Adrenal gland (tissue), 12 donors: ENCODE results near the gene SMURF1. TPM values are rescaled to one million over a fixed set of nuclear protein-coding genes. Genes with fewer than 3 reads are reported as not detected.

Source experiments
- DNase-seq, 7 donors: peaks; one replicate each; pipeline ENCODE4 v3.0.0-alpha.2; 2019 to 2020
- H3K27ac ChIP-seq, 5 donors: fragments of 200-600 bp; sonication (generic) in 4 of 5; 1 replicate in 3 of 5; 2 replicates in 2 of 5; pipeline versions ENCODE4 v1.5.1 to v1.8.0; 2016 to 2020; ENCODE audit warnings: mild to moderate bottlenecking in 1 of 5
- H3K27me3 ChIP-seq: fragments of 200-600 bp; 2 replicates; pipeline ENCODE4 v1.8.0; 2021
- H3K36me3 ChIP-seq, 2 donors: fragments of 200-600 bp; replicated peaks in 1 of 2; 1 replicate in 1 of 2; 2 replicates in 1 of 2; pipeline versions ENCODE4 v1.5.1 to v1.8.0; 2018 to 2022
- H3K4me1 ChIP-seq, 2 donors: fragments of 200-600 bp; replicated peaks in 1 of 2; 1 replicate in 1 of 2; 2 replicates in 1 of 2; pipeline versions ENCODE4 v1.5.1 to v1.8.0; 2018 to 2021
- H3K4me3 ChIP-seq, 4 donors: fragments of 200-600 bp; sonication (generic) in 3 of 4; one replicate each; pipeline ENCODE4 v1.5.1; 2016 to 2018
- H3K9me3 ChIP-seq, 3 donors: fragments of 200-600 bp; sonication (generic) in 1 of 3; replicated peaks in 1 of 3; 1 replicate in 2 of 3; 2 replicates in 1 of 3; pipeline versions ENCODE4 v1.5.1 to v1.8.0; 2016 to 2021
- CTCF ChIP-seq, 6 experiments: fragments of 450-650 bp in 4 of 6; fragments of 200-600 bp in 2 of 6; sonication (generic) in 1 of 6; IDR thresholded peaks; 1 replicate in 5 of 6; 2 replicates in 1 of 6; pipeline versions ENCODE4 v1.5.1 to v1.8.0; 2016 to 2021; ENCODE audit warnings: antibody characterized with exemption in 6 of 6, mild to moderate bottlenecking in 2 of 6, moderate library complexity in 1 of 6
- POLR2A ChIP-seq, 2 donors: fragments of 450-650 bp; IDR thresholded peaks; one replicate each; pipeline ENCODE4 v1.6.1; 2017; ENCODE audit warnings: antibody characterized with exemption in 2 of 2, mild to moderate bottlenecking in 2 of 2, moderate library complexity in 1 of 2
- WGBS, 4 donors: extraction: QIAGEN DNeasy Blood & Tissue Kit in 2 of 4; methylation state at CpG; one replicate each; pipeline versions ENCODE4 v1.1.5 to v1.1.7; 2013 to 2017; 5-methylcytosine and 5-hydroxymethylcytosine counted together
- intact Hi-C, 2 donors: fragments of 100-400 bp; cut with DNase I; formaldehyde crosslinking; loops; one replicate each; pipeline versions ENCODE4 v1.14.1 to v1.15.0; 2022 to 2023
- polyA plus RNA-seq, 3 donors: library from polyadenylated mRNA; stranded (reverse); fragments of 200-250 nt in 2 of 3; fragments of 350-450 nt in 1 of 3; fragmentation: Illumina TruSeq in 1 of 3; extraction: RNeasy Lipid Tissue Mini Kit (QIAGEN cat#74804) in 1 of 3; gene quantifications; one replicate each; pipeline ENCODE4 v1.2.3, GENCODE V29; 2013 to 2014
- total RNA-seq, 9 donors: library from RNA; depleted of rRNA in 4 of 9; stranded (reverse); fragments of >200 nt in 4 of 9; fragments of 120-200 nt in 1 of 9; fragmentation: NEBNext Ultra II Directional in 1 of 9; extraction: Animal tissue kit (Norgen Biotek cat#: 25700) in 1 of 9; gene quantifications; one replicate each; pipeline versions ENCODE4 v1.1.0 to v1.2.4, GENCODE V29; 2013 to 2023
- donor health status: healthy with polysubstance abuse.
- donor health status: Bipolar disorder and iron deficiency.
- donor health status: DM: yes; HTN: yes; CAD: no.
- donor health status: DM: no; HTN: no; CAD: no.
- donor health status: DM: no; HTN: no; CAD: no.
- donor health status: DM: yes; HTN: yes; CAD: no.

The SMURF1 gene
- total and polyA plus RNA-seq, 12 donors = 8.9 to 40.3 (median 22.3) TPM

- no peaks in the 10 kb centered on the region for H3K9me3 ChIP-seq
- peak in 2 of 7 donors; percentile 5 to 45 for DNase-seq
- H3K4me1 ChIP-seq = no peaks in the 10 kb centered on the region
- H3K27ac ChIP-seq = no peak overlapping the region
- WGBS, 4 donors = 71 to 83% (median 80%) methylated on average over 7 to 15 of the region's 15 CpGs
- H3K4me3 ChIP-seq = no peak overlapping the region
- intact Hi-C loops = no loop called here
- H3K27me3 ChIP-seq = no peaks in the 10 kb centered on the region
- TF ChIP-seq POLR2A (IDR thresholded peaks at IDR 0.05) = no peak
- TF ChIP-seq CTCF (IDR thresholded peaks at IDR 0.05) = no peak
- peaks cover 0 to 68% of the 10 kb centered on the region in 2 donors for H3K36me3 ChIP-seq
Observed at GRCh38 chr7:99005776-99006175, 138.1 kb downstream of the SMURF1 start.

- no peak overlapping the region for H3K27ac ChIP-seq
- intact Hi-C loops = no loop called here
- no peaks in the 10 kb centered on the region for H3K27me3 ChIP-seq
- DNase-seq = peak in 1 of 7 donors; percentile 42
- 89 to 92% (median 91%) methylated on average over 23 to 26 of the region's 26 CpGs for WGBS, 4 donors
- TF ChIP-seq CTCF (IDR thresholded peaks at IDR 0.05) = no peak
- no peak for TF ChIP-seq POLR2A (IDR thresholded peaks at IDR 0.05)
- H3K4me1 ChIP-seq = no peaks in the 10 kb centered on the region
- no peaks in the 10 kb centered on the region for H3K9me3 ChIP-seq
- peaks cover 0 to 69% of the 10 kb centered on the region in 2 donors for H3K36me3 ChIP-seq
- H3K4me3 ChIP-seq = no peak overlapping the region
Observed at GRCh38 chr7:99004781-99005500, 139.0 kb downstream of the SMURF1 start.

GRCh38 chr7:99004216-99004615 is 139.7 kb downstream of the SMURF1 start:
- DNase-seq = peak in 1 of 7 donors; percentile 41
- no peaks in the 10 kb centered on the region for H3K27me3 ChIP-seq
- peaks cover 0 to 67% of the 10 kb centered on the region in 2 donors for H3K36me3 ChIP-seq
- H3K9me3 ChIP-seq = no peaks in the 10 kb centered on the region
- intact Hi-C loops = no loop called here
- H3K4me1 ChIP-seq = no peaks in the 10 kb centered on the region
- TF ChIP-seq POLR2A (IDR thresholded peaks at IDR 0.05) = no peak
- no peak overlapping the region for H3K4me3 ChIP-seq
- 93 to 97% (median 96%) methylated on average over 6 to 8 of the region's 8 CpGs for WGBS, 4 donors
- H3K27ac ChIP-seq = no peak overlapping the region

- Histone ChIP-seq H3K27ac (no peak overlapping the region), H3K27me3 (no peaks in the 10 kb centered on the region), H3K36me3 (peaks cover 0 to 65% of the 10 kb centered on the region in 2 donors), H3K4me3 (no peak overlapping the region), H3K9me3 (no peaks in the 10 kb centered on the region), H3K4me1 (no peaks in the 10 kb centered on the region)
- TF ChIP-seq CTCF (IDR thresholded peaks at IDR 0.05) (no peak), POLR2A (IDR thresholded peaks at IDR 0.05) (no peak)
- WGBS, 4 donors = 91 to 96% (median 93%) methylated on average over 15 of the region's 15 CpGs
- intact Hi-C loops = no loop called here
- DNase-seq = peak in 1 of 7 donors; percentile 40
Observed at GRCh38 chr7:99003419-99003818, 140.5 kb downstream of the SMURF1 start.

- H3K36me3 ChIP-seq = peaks cover 0 to 60% of the 10 kb centered on the region in 2 donors
- TF ChIP-seq POLR2A (IDR thresholded peaks at IDR 0.05) = no peak
- TF ChIP-seq CTCF (IDR thresholded peaks at IDR 0.05) = no peak
- intact Hi-C loops = no loop called here
- H3K4me3 ChIP-seq = no peak overlapping the region
- no peaks in the 10 kb centered on the region for H3K9me3 ChIP-seq
- no peaks in the 10 kb centered on the region for H3K4me1 ChIP-seq
- H3K27ac ChIP-seq = no peak overlapping the region
- DNase-seq = no peak
- H3K27me3 ChIP-seq = no peaks in the 10 kb centered on the region
- 89 to 94% (median 90%) methylated on average over 11 to 20 of the region's 20 CpGs for WGBS, 4 donors
Observed at GRCh38 chr7:99002827-99003212, 141.1 kb downstream of the SMURF1 start.
